Type B pancreatic cell (in vitro differentiated cells): ENCODE measurements around the gene CUL1. TPM values are rescaled to one million over a fixed set of nuclear protein-coding genes. Genes with fewer than 3 reads are reported as not detected.

Source experiments
- DNase-seq: peaks from one replicate; pipeline ENCODE4 v3.0.0; 2021; ENCODE audit warnings: mixed read lengths; ENCODE audit not compliant: unreplicated experiment; ENCODE audit errors: extremely low spot score
- H3K27ac Mint-ChIP-seq: 2 replicates; pipeline ENCODE4 v1.8.0; 2021; ENCODE audit warnings: mild to moderate bottlenecking, mixed read lengths
- H3K27me3 Mint-ChIP-seq: 2 replicates; pipeline ENCODE4 v1.8.0; 2021; ENCODE audit warnings: mixed read lengths
- H3K36me3 Mint-ChIP-seq: 2 replicates; pipeline ENCODE4 v1.8.0; 2021; ENCODE audit warnings: mixed read lengths
- H3K4me1 Mint-ChIP-seq: one replicate; pipeline ENCODE4 v1.8.0; 2021; ENCODE audit warnings: mixed read lengths; ENCODE audit not compliant: unreplicated experiment
- H3K4me3 Mint-ChIP-seq: 2 replicates; pipeline ENCODE4 v1.8.0; 2021; ENCODE audit warnings: mild to moderate bottlenecking, mixed read lengths
- H3K9me3 Mint-ChIP-seq: 2 replicates; pipeline ENCODE4 v1.8.0; 2021; ENCODE audit warnings: mixed read lengths
- total RNA-seq: library from RNA; stranded (reverse); gene quantifications from 2 replicates; pipeline ENCODE4 v1.2.1, GENCODE V29; 2021; ENCODE audit warnings: low replicate concordance
- TF ChIP-seq, protein P1 (sequence below): fragments of 200-600 bp; sonication (generic); conservative IDR thresholded peaks from 2 replicates; pipeline ENCODE4 v1.5.0; 2021; ENCODE audit warnings: antibody characterized with exemption, mild to moderate bottlenecking

Gene CUL1
- total RNA-seq, 1 donor from 2014 or later = 57.3 TPM

DNA sequence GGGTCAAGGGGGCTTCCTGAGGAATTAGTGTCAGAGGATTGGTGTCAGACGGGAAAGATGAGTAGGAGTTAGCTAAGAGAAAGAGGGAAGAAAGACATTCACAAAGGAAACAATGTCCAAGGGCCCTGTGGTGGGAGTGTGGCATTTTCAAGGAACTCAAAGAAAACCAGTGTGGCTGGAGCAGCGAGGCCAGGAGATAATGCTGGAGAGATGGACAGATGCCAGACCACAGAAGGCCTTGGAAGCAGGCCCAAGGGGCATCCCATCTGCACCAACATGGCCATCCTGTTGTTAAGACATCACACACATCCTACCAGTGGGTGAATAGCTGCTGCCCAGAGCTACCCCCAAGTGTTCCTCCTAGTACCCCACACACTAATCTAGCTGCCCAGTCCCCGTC is 36.1 kb upstream of the CUL1 start:
- H3K4me3 Mint-ChIP-seq = no peak overlapping the region
- H3K36me3 Mint-ChIP-seq = no peaks in the 10 kb centered on the region
- H3K9me3 Mint-ChIP-seq = no peaks in the 10 kb centered on the region
- TF ChIP-seq, protein P1, sequence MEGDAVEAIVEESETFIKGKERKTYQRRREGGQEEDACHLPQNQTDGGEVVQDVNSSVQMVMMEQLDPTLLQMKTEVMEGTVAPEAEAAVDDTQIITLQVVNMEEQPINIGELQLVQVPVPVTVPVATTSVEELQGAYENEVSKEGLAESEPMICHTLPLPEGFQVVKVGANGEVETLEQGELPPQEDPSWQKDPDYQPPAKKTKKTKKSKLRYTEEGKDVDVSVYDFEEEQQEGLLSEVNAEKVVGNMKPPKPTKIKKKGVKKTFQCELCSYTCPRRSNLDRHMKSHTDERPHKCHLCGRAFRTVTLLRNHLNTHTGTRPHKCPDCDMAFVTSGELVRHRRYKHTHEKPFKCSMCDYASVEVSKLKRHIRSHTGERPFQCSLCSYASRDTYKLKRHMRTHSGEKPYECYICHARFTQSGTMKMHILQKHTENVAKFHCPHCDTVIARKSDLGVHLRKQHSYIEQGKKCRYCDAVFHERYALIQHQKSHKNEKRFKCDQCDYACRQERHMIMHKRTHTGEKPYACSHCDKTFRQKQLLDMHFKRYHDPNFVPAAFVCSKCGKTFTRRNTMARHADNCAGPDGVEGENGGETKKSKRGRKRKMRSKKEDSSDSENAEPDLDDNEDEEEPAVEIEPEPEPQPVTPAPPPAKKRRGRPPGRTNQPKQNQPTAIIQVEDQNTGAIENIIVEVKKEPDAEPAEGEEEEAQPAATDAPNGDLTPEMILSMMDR = no peak
- H3K27me3 Mint-ChIP-seq = no peaks in the 10 kb centered on the region
- no peak for DNase-seq
- no peak overlapping the region for H3K27ac Mint-ChIP-seq
- peaks cover 5% of the 10 kb centered on the region for H3K4me1 Mint-ChIP-seq

DNA sequence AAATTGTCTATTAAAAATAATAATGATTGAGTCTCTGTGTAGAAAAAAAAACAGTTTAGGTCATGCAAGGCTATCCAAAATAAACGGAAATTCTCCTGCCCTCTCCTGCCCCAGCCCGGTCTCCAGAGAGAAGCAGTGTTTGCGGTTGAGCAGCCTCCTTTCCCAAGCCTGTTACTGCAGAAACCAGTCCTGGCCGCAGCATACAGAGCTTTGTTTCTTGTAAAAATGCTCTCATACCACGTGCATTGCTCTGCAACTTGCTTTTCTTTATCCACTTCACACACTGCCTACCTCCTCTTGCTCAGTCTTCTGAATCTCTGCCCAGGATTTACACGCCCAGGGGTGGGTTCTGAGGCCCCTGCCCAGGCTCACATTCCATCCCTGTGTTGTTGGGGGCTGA is 34.4 kb upstream of the CUL1 start:
- no peaks in the 10 kb centered on the region for H3K9me3 Mint-ChIP-seq
- no peaks in the 10 kb centered on the region for H3K27me3 Mint-ChIP-seq
- H3K36me3 Mint-ChIP-seq = no peaks in the 10 kb centered on the region
- DNase-seq = no peak
- H3K4me1 Mint-ChIP-seq = peaks cover 5% of the 10 kb centered on the region
- no peak overlapping the region for H3K4me3 Mint-ChIP-seq
- TF ChIP-seq, protein P1 = no peak
- no peak overlapping the region for H3K27ac Mint-ChIP-seq

DNA sequence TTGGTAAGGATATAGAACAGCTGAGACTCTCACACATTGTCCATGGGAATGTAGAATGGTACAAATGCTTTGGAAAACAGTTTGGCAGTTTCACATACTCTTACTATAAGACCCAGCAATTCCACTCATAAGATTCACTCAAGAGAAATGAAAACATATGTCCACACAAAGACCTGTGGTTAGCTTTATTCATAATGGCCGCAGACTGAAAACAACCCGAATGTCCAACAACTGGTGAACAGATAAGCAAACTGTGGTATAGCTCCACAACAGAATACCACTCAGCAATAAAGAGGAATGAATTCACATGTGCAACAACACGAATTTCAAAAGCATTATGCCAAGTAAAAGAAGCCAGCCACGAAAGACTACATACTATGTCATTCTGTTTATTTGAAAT is 33.5 kb upstream of the CUL1 start:
- no peaks in the 10 kb centered on the region for H3K9me3 Mint-ChIP-seq
- DNase-seq = no peak
- peaks cover 7% of the 10 kb centered on the region for H3K4me1 Mint-ChIP-seq
- no peak overlapping the region for H3K4me3 Mint-ChIP-seq
- no peaks in the 10 kb centered on the region for H3K27me3 Mint-ChIP-seq
- TF ChIP-seq, protein P1 = no peak
- H3K27ac Mint-ChIP-seq = no peak overlapping the region
- H3K36me3 Mint-ChIP-seq = no peaks in the 10 kb centered on the region

DNA sequence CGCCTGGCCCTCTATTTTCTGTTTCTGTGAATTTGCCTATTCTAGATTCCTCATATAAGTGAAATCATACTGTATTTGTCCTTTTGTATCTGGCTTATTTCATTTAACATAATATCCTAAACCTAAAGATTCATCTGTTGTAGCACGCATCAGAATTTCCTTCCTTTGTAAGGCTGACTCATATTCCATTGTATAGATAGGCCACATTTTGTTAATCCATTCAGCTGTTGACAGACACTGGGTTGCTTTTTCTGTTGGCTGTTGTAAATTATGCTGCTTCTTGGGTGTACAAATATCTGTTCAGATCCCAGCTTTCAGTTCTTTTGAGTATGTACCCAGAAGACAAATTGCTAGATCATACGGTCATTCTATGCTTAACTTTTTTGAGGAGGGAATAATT is 28.8 kb upstream of the CUL1 start:
- H3K4me1 Mint-ChIP-seq = peaks cover 5% of the 10 kb centered on the region
- H3K27ac Mint-ChIP-seq = no peak overlapping the region
- peaks cover 4% of the 10 kb centered on the region for H3K9me3 Mint-ChIP-seq
- H3K4me3 Mint-ChIP-seq = no peak overlapping the region
- no peak for DNase-seq
- TF ChIP-seq, protein P1 = no peak
- H3K36me3 Mint-ChIP-seq = no peaks in the 10 kb centered on the region
- H3K27me3 Mint-ChIP-seq = no peaks in the 10 kb centered on the region

DNA sequence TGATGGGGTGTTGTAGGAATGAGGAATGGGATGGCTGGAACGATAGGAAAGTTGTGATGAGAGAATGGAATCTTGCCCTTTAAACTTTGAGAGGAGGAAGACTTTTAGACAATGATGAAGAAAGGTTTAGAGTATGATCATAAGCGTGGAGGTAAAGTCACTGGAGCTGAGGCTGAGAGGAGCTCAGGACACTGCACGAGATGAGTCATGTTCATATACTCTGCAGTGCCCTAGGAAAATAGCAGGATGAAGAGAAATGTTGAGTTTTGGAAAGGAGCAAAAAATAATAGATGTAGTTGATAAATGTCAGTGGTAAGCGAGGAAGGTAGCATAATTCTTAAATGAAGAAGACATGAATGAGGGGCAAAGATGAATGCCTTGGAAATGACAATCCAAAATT is 28.3 kb upstream of the CUL1 start:
- TF ChIP-seq, protein P1 = no peak
- Mint-ChIP-seq H3K4me3 (no peak overlapping the region), H3K36me3 (no peaks in the 10 kb centered on the region), H3K9me3 (peaks cover 4% of the 10 kb centered on the region), H3K27me3 (no peaks in the 10 kb centered on the region), H3K27ac (no peak overlapping the region), H3K4me1 (peaks cover 5% of the 10 kb centered on the region)
- no peak for DNase-seq

DNA sequence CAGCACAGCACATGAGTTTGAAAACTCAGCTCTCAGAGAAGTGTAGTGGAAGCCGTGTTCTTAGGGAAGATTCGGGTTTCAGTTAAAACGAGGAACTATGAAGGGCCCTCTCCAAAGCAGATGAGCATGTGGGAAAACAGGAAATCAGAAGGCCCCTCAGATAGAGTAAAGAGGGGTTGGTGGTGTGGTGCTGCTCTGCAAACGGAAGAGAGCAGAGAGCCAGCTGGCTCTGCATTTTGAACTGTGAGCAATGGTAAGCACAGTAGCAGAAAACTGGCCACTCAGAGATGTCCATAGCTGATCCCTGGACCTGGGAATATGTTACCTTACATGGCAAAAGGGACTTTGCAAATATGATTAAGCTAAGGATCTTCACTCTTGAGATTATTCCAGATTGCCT is 27.9 kb upstream of the CUL1 start:
- Mint-ChIP-seq H3K36me3 (no peaks in the 10 kb centered on the region), H3K27me3 (no peaks in the 10 kb centered on the region), H3K4me3 (no peak overlapping the region), H3K9me3 (peaks cover 4% of the 10 kb centered on the region), H3K27ac (no peak overlapping the region), H3K4me1 (peaks cover 5% of the 10 kb centered on the region)
- no peak for DNase-seq
- TF ChIP-seq, protein P1 = no peak
